ENCODE data around the gene GNL2.

DNA sequence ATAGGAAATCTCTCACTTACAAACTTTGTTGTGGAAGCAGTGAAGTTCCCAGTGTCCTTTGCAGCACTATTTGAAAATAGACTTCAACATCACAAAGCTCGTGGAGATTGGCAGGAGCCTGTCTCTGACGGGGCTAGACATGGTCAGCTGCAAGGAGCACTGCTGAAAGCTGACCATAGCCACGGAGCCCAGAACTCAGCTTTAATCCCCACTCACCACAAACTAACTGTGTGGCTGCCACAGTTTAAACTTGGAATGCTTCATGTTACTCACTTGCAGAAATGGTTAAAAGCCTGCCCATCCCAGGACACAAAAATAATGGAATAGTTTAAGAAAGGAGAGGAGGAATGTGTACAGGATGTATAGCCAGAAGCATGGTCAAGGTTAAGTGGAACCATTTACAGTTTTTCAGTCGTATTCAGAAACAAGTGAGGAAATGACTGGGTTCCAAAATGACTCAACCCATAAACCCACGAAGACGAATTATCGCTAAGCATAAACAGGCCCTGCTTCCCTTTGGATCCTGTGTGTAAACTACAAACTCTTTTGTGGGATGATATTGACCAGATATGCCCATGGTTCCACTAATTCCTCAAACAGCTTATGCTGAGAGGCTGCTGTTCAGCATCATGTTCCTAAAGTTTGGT lies 20.8 kb downstream of the GNL2 start:
- TF ChIP-seq, protein P1, sequence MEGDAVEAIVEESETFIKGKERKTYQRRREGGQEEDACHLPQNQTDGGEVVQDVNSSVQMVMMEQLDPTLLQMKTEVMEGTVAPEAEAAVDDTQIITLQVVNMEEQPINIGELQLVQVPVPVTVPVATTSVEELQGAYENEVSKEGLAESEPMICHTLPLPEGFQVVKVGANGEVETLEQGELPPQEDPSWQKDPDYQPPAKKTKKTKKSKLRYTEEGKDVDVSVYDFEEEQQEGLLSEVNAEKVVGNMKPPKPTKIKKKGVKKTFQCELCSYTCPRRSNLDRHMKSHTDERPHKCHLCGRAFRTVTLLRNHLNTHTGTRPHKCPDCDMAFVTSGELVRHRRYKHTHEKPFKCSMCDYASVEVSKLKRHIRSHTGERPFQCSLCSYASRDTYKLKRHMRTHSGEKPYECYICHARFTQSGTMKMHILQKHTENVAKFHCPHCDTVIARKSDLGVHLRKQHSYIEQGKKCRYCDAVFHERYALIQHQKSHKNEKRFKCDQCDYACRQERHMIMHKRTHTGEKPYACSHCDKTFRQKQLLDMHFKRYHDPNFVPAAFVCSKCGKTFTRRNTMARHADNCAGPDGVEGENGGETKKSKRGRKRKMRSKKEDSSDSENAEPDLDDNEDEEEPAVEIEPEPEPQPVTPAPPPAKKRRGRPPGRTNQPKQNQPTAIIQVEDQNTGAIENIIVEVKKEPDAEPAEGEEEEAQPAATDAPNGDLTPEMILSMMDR (optimal IDR thresholded peaks at IDR 0.05 in 1 of 3, IDR thresholded peaks at IDR 0.05 in 1 of 3, conservative IDR thresholded peaks at IDR 0.05 in 1 of 3; ENCODE audit: extremely low read depth in 1 of 3, insufficient read depth in 2 of 3, low read length in 3 of 3), result no peak
- no peak for TF ChIP-seq EZH2 (IDR thresholded peaks at IDR 0.05; ENCODE audit: low read length)
